GM18499 (cell line): ENCODE results near the gene CKAP2L.

Experiments
- ATAC-seq: cut with Tn5 transposase; IDR thresholded peaks from one replicate; pipeline ENCODE4 v1.9.1; 2021; ENCODE audit warnings: moderate number of reproducible peaks; ENCODE audit not compliant: insufficient read depth, unreplicated experiment

Gene CKAP2L

GRCh38 chr2:112764071-112765044 is at the start of gene CKAP2L:
Gene CKAP2L, minus strand, starts transcription at chr2:112764609. Its CDS starts 11 bp downstream, at chr2:112764598.
- peak; percentile 93 for ATAC-seq

- ATAC-seq, result no peak
These were observed 49.0 kb upstream of the CKAP2L start for GRCh38 chr2:112813280-112813966.

- no peak for ATAC-seq
These were observed 48.2 kb upstream of the CKAP2L start for GRCh38 chr2:112812318-112813267.

- ATAC-seq, result no peak
These were observed 47.5 kb upstream of the CKAP2L start for GRCh38 chr2:112811841-112812306.

- ATAC-seq, result no peak
These were observed 46.9 kb upstream of the CKAP2L start for GRCh38 chr2:112811276-112811831.

GRCh38 chr2:112809112-112809511 is 44.7 kb upstream of the CKAP2L start:
- ATAC-seq, result no peak

GRCh38 chr2:112807233-112807807 is 42.9 kb upstream of the CKAP2L start:
- ATAC-seq, result no peak

- no peak for ATAC-seq
These were observed 41.1 kb upstream of the CKAP2L start for GRCh38 chr2:112805542-112805941.

- ATAC-seq, result no peak
These were observed 39.5 kb upstream of the CKAP2L start for GRCh38 chr2:112803691-112804521.

GRCh38 chr2:112800881-112801583 is 36.6 kb upstream of the CKAP2L start:
- ATAC-seq, result no peak

- no peak for ATAC-seq
These were observed 34.9 kb upstream of the CKAP2L start for GRCh38 chr2:112798979-112799975.

GRCh38 chr2:112796486-112796885 is 32.1 kb upstream of the CKAP2L start:
- ATAC-seq, result no peak

- ATAC-seq, result no peak
These were observed 31.4 kb upstream of the CKAP2L start for GRCh38 chr2:112795774-112796173.

GRCh38 chr2:112794841-112795240 is 30.4 kb upstream of the CKAP2L start:
- no peak for ATAC-seq

- ATAC-seq, result peak; percentile 56
These were observed 29.8 kb upstream of the CKAP2L start for GRCh38 chr2:112794131-112794733.

- no peak for ATAC-seq
These were observed 29.1 kb upstream of the CKAP2L start for GRCh38 chr2:112793449-112793978.
